Heart right ventricle (tissue), 16 donors: ENCODE measurements around the gene PLD5. TPM values are rescaled to one million over a fixed set of nuclear protein-coding genes. Genes with fewer than 3 reads are reported as not detected.

Source experiments
- ATAC-seq, 8 donors: fragments of 200-7000 bp; cut with Tn5 transposase; one replicate each; pipeline ENCODE4 v1.9.1; 2020; ENCODE audit warnings: mild to moderate bottlenecking in 8 of 8, moderate library complexity in 8 of 8, moderate number of reproducible peaks in 1 of 8
- DNase-seq, 2 donors: peaks; one replicate each; pipeline ENCODE4 v3.0.0-alpha.2; 2020
- H3K27ac ChIP-seq, 10 donors: fragments of 200-600 bp; sonication (generic) in 2 of 10; one replicate each; pipeline versions ENCODE4 v1.5.0 to v1.8.0; 2020 to 2022; ENCODE audit warnings: mild to moderate bottlenecking in 3 of 10
- H3K27me3 ChIP-seq, 7 donors: fragments of 200-600 bp; one replicate each; pipeline ENCODE4 v1.8.0; 2021 to 2022; ENCODE audit warnings: mild to moderate bottlenecking in 2 of 7
- H3K36me3 ChIP-seq, 9 donors: fragments of 200-600 bp; sonication (generic) in 1 of 9; one replicate each; pipeline versions ENCODE4 v1.5.0 to v1.8.0; 2020 to 2022; ENCODE audit warnings: mild to moderate bottlenecking in 2 of 9
- H3K4me1 ChIP-seq, 9 donors: fragments of 200-600 bp; sonication (generic) in 1 of 9; one replicate each; pipeline versions ENCODE4 v1.5.0 to v1.8.0; 2020 to 2022; ENCODE audit warnings: mild to moderate bottlenecking in 4 of 9
- H3K4me3 ChIP-seq, 10 donors: fragments of 200-600 bp; sonication (generic) in 2 of 10; one replicate each; pipeline versions ENCODE4 v1.5.0 to v1.8.0; 2020 to 2022; ENCODE audit warnings: mild to moderate bottlenecking in 7 of 10, moderate library complexity in 2 of 10
- H3K9me3 ChIP-seq, 11 donors: fragments of 200-600 bp in 10 of 11; sonication (generic) in 2 of 11; one replicate each; pipeline versions ENCODE4 v1.5.0 to v1.8.0; 2013 to 2022; ENCODE audit warnings: mild to moderate bottlenecking in 2 of 11, control low read depth in 1 of 11, moderate library complexity in 1 of 11
- CTCF ChIP-seq, 9 donors: fragments of 200-600 bp; sonication (generic) in 2 of 9; IDR thresholded peaks; one replicate each; pipeline versions ENCODE4 v1.5.0 to v1.8.0; 2021 to 2022; ENCODE audit warnings: antibody characterized with exemption in 9 of 9, mild to moderate bottlenecking in 5 of 9, moderate library complexity in 1 of 9
- WGBS, 2 donors: extraction: QIAGEN DNeasy Blood & Tissue Kit; methylation state at CpG; one replicate each; pipeline ENCODE4 v1.1.7; 2013; ENCODE audit warnings: inconsistent platforms in 1 of 2; 5-methylcytosine and 5-hydroxymethylcytosine counted together
- intact Hi-C, 10 donors: fragments of 100-400 bp; cut with DNase I; formaldehyde crosslinking; loops; one replicate each; pipeline versions ENCODE4 v1.11.1 to v1.14.2; 2022
- polyA plus RNA-seq, 2 donors: library from polyadenylated mRNA; stranded (reverse); fragments of 200-250 nt; gene quantifications; one replicate each; pipeline ENCODE4 v1.2.3, GENCODE V29; 2013
- total RNA-seq, 10 donors: library from RNA; stranded (reverse); fragmentation: NEBNext Ultra II Directional in 3 of 10; extraction: Animal tissue kit (Norgen Biotek cat#: 25700) in 3 of 10; gene quantifications; one replicate each; pipeline versions ENCODE4 v1.2.1 to v1.2.4, GENCODE V29; 2021 to 2023
- donor health status: Arrhythmogenic right ventricular cardiomyopathy.
- donor health status: ischemic (EF 13 %, LVEDD 7.1; RV severe dilation, severe dysfunction).
- donor health status: healthy with polysubstance abuse.
- donor health status: DM: no; HTN: yes; CAD: no.
- donor health status: DM: no; HTN: no; CAD: no.
- donor health status: ischemic (EF 25% LVEDD 6.9; RV normal size, moderate dysfunction).
- donor health status: ischemic (EF 25% LVEDD 5.7; RV mildly dilated, moderate dysfunction).
- donor health status: healthy.
- donor health status: DM: yes; HTN: yes; CAD: no.
- donor health status: Ischemic cardiomyopathy.
- donor health status: ischemic (EF 35%, LVEDD 5.7; RV mildly dilated, moderate dysfunction).
- donor health status: nonischemic (EF 11% LVEDD 7.7; RV severe dilation, severe dysfunction).
- donor health status: DM: yes; HTN: yes; CAD: no.
- donor health status: PGD.
- donor health status: ischemic (EF 29% LVEDD 5.4; RV normal size, mild dysfunction).
- donor health status: nonischemic (EF 23%, LVEDD 6.1; RV moderate dilation, normal function).

Gene PLD5
- total and polyA plus RNA-seq, 12 donors: 0.13 to 1.3 (median 0.41) TPM; not detected in 4

GRCh38 chr1:242083742-242084141 is 440.8 kb downstream of the PLD5 start:
- intact Hi-C loops: no loop called here
- Histone ChIP-seq H3K27me3 (no peaks in the 10 kb centered on the region), H3K4me3 (no peak overlapping the region), H3K27ac (peak overlapping the region in 2 of 10 donors; percentile 58 to 69), H3K9me3 (no peaks in the 10 kb centered on the region), H3K36me3 (no peaks in the 10 kb centered on the region), H3K4me1 (no peaks in the 10 kb centered on the region)
- no peak for TF ChIP-seq CTCF (IDR thresholded peaks at IDR 0.05)
- DNase-seq (peak in 1 of 2 donors; percentile 11), ATAC-seq (peak in 6 of 8 donors; percentile 49 to 86 (median 54))
- WGBS, 2 donors: 55 to 64% methylated on average over 2 of the region's 2 CpGs

GRCh38 chr1:242081446-242081845 is 443.1 kb downstream of the PLD5 start:
- DNase-seq (no peak), ATAC-seq (no peak)
- Histone ChIP-seq H3K27ac (no peak overlapping the region), H3K27me3 (no peaks in the 10 kb centered on the region), H3K4me1 (no peaks in the 10 kb centered on the region), H3K9me3 (no peaks in the 10 kb centered on the region), H3K4me3 (no peak overlapping the region), H3K36me3 (no peaks in the 10 kb centered on the region)
- WGBS, 2 donors: 80 to 89% methylated on average over 1 of the region's 1 CpG
- TF ChIP-seq CTCF (IDR thresholded peaks at IDR 0.05): no peak
- intact Hi-C loops: no loop called here

GRCh38 chr1:242065813-242066212 is 458.7 kb downstream of the PLD5 start:
- no peak for ATAC-seq
- intact Hi-C loops: no loop called here
- DNase-seq: no peak
- Histone ChIP-seq H3K36me3 (no peaks in the 10 kb centered on the region), H3K4me1 (no peaks in the 10 kb centered on the region), H3K4me3 (no peak overlapping the region), H3K9me3 (no peaks in the 10 kb centered on the region), H3K27me3 (no peaks in the 10 kb centered on the region), H3K27ac (no peak overlapping the region)
- no peak for TF ChIP-seq CTCF (IDR thresholded peaks at IDR 0.05)
- 89 to 93% methylated on average over 2 of the region's 2 CpGs for WGBS, 2 donors

- WGBS, 2 donors: 54 to 55% methylated on average over 3 of the region's 3 CpGs
- intact Hi-C loops: no loop called here
- no peak for TF ChIP-seq CTCF (IDR thresholded peaks at IDR 0.05)
These were observed 462.2 kb downstream of the PLD5 start for GRCh38 chr1:242062271-242062670.

More at GRCh38 chr1:242062271-242062670, 462.2 kb downstream of the PLD5 start:
- ATAC-seq: no peak
- H3K4me3 ChIP-seq: no peak overlapping the region
- no peaks in the 10 kb centered on the region for H3K9me3 ChIP-seq
- no peaks in the 10 kb centered on the region for H3K36me3 ChIP-seq
- H3K27me3 ChIP-seq: no peaks in the 10 kb centered on the region
- no peak overlapping the region for H3K27ac ChIP-seq
- no peak for DNase-seq
- no peaks in the 10 kb centered on the region for H3K4me1 ChIP-seq
